Trophoblast cell (in vitro differentiated cells and primary cell): ENCODE data around the gene GABRR3.

Source experiments
- DNase-seq, 2 donors: peaks; one replicate each; pipeline ENCODE4 v3.0.0-alpha.2; 2016
- H2AFZ ChIP-seq: 2 replicates; pipeline ENCODE4 v1.6.1; 2013; ENCODE audit warnings: low read length, moderate library complexity, mild to moderate bottlenecking; ENCODE audit not compliant: insufficient read depth, poor library complexity
- H2AK5ac ChIP-seq: 2 replicates; pipeline ENCODE4 v1.6.1; 2013; ENCODE audit warnings: mild to moderate bottlenecking, low read length
- H2BK120ac ChIP-seq: 2 replicates; pipeline ENCODE4 v1.6.1; 2013; ENCODE audit warnings: low read length, mild to moderate bottlenecking, moderate library complexity; ENCODE audit not compliant: insufficient read depth, poor library complexity
- H2BK12ac ChIP-seq: 2 replicates; pipeline ENCODE4 v1.6.1; 2013; ENCODE audit warnings: mild to moderate bottlenecking, low read length, moderate library complexity
- H2BK5ac ChIP-seq: 2 replicates; pipeline ENCODE4 v1.6.1; 2013; ENCODE audit warnings: low read length, low read depth, moderate library complexity, mild to moderate bottlenecking; ENCODE audit not compliant: poor library complexity
- H3K14ac ChIP-seq: 2 replicates; pipeline ENCODE4 v1.6.1; 2013; ENCODE audit warnings: mild to moderate bottlenecking, low read length
- H3K18ac ChIP-seq: 2 replicates; pipeline ENCODE4 v1.6.1; 2013; ENCODE audit warnings: mild to moderate bottlenecking, low read length
- H3K23ac ChIP-seq: 2 replicates; pipeline ENCODE4 v1.6.1; 2013; ENCODE audit warnings: low read length
- H3K27ac ChIP-seq: 2 replicates; pipeline ENCODE4 v1.5.1; 2013; ENCODE audit warnings: low read depth, mild to moderate bottlenecking, inconsistent platforms, low read length, moderate library complexity
- H3K27me3 ChIP-seq: 2 replicates; pipeline ENCODE4 v1.6.1; 2013; ENCODE audit warnings: inconsistent platforms, mild to moderate bottlenecking, low read length, moderate library complexity; ENCODE audit not compliant: insufficient read depth
- H3K36me3 ChIP-seq, 2 experiments: 1 replicate in 1 of 2; 2 replicates in 1 of 2; pipeline ENCODE4 v1.6.1; 2013; ENCODE audit warnings: low read length in 2 of 2, mild to moderate bottlenecking in 2 of 2, moderate library complexity in 1 of 2; ENCODE audit not compliant: insufficient read depth in 2 of 2, control insufficient read depth in 1 of 2
- H3K4ac ChIP-seq: 2 replicates; pipeline ENCODE4 v1.6.1; 2013; ENCODE audit warnings: low read depth, mild to moderate bottlenecking, low read length, moderate library complexity
- H3K4me1 ChIP-seq, 2 experiments: 1 replicate in 1 of 2; 2 replicates in 1 of 2; pipeline ENCODE4 v1.6.1; 2013; ENCODE audit warnings: low read length in 2 of 2, mild to moderate bottlenecking in 2 of 2, moderate library complexity in 1 of 2; ENCODE audit not compliant: insufficient read depth in 2 of 2, control insufficient read depth in 1 of 2
- H3K4me2 ChIP-seq: 2 replicates; pipeline ENCODE4 v1.6.1; 2013; ENCODE audit warnings: inconsistent platforms, mild to moderate bottlenecking, low read length, moderate library complexity
- H3K4me3 ChIP-seq: 2 replicates; pipeline ENCODE4 v1.5.1; 2013; ENCODE audit warnings: mild to moderate bottlenecking, low read depth, low read length, inconsistent platforms
- H3K79me1 ChIP-seq: one replicate; pipeline ENCODE4 v1.6.1; 2013; ENCODE audit warnings: low read length
- H3K79me2 ChIP-seq: 2 replicates; pipeline ENCODE4 v1.6.1; 2013; ENCODE audit warnings: low read length, mild to moderate bottlenecking; ENCODE audit not compliant: control insufficient read depth, insufficient read depth, poor library complexity
- H3K9ac ChIP-seq: 2 replicates; pipeline ENCODE4 v1.6.1; 2013; ENCODE audit warnings: mild to moderate bottlenecking, low read length
- H3K9me3 ChIP-seq: 2 replicates; pipeline ENCODE4 v1.6.1; 2013; ENCODE audit warnings: low read depth, mild to moderate bottlenecking, control low read depth, inconsistent platforms, low read length; ENCODE audit not compliant: insufficient read depth
- H4K12ac ChIP-seq: 2 replicates; pipeline ENCODE4 v1.6.1; 2013; ENCODE audit warnings: low read depth, mild to moderate bottlenecking, low read length, moderate library complexity
- H4K8ac ChIP-seq: 2 replicates; pipeline ENCODE4 v1.6.1; 2013; ENCODE audit warnings: low read depth, mild to moderate bottlenecking, low read length, moderate library complexity
- H4K91ac ChIP-seq: one replicate; pipeline ENCODE4 v1.6.1; 2013; ENCODE audit warnings: low read depth, mild to moderate bottlenecking, low read length, moderate library complexity
- WGBS: extraction: QIAGEN DNeasy Blood & Tissue Kit; methylation state at CpG from one replicate; pipeline ENCODE4 v1.1.7; 2013; ENCODE audit warnings: missing lambda C conversion rate; ENCODE audit not compliant: insufficient read length, insufficient coverage; ENCODE audit errors: extremely low coverage; 5-methylcytosine and 5-hydroxymethylcytosine counted together

Gene GABRR3

GRCh38 chr3:97949743-97950142 is 85.4 kb downstream of the GABRR3 start:
- Histone ChIP-seq H3K36me3 (peaks cover 3 to 15% of the 10 kb centered on the region in 2 experiments), H3K27me3 (no peaks in the 10 kb centered on the region), H3K79me2 (no peaks in the 10 kb centered on the region), H2AFZ (no peak overlapping the region), H3K79me1 (peaks cover 2% of the 10 kb centered on the region), H3K23ac (no peak overlapping the region), H4K91ac (no peak overlapping the region), H2BK5ac (no peak overlapping the region), H3K4me3 (no peak overlapping the region), H3K18ac (no peak overlapping the region), H3K9me3 (no peaks in the 10 kb centered on the region), H2BK120ac (no peak overlapping the region), H3K14ac (no peak overlapping the region), H3K27ac (no peak overlapping the region), H3K4me1 (peaks cover 2 to 3% of the 10 kb centered on the region in 2 experiments), H4K8ac (no peak overlapping the region), H3K9ac (no peak overlapping the region), H2AK5ac (no peak overlapping the region), H2BK12ac (no peak overlapping the region), H3K4me2 (no peak overlapping the region), H3K4ac (no peak overlapping the region), H4K12ac (no peak overlapping the region)
- WGBS = no CpG with 5 or more reads among the region's 5 CpGs
- no peak for DNase-seq

DNA sequence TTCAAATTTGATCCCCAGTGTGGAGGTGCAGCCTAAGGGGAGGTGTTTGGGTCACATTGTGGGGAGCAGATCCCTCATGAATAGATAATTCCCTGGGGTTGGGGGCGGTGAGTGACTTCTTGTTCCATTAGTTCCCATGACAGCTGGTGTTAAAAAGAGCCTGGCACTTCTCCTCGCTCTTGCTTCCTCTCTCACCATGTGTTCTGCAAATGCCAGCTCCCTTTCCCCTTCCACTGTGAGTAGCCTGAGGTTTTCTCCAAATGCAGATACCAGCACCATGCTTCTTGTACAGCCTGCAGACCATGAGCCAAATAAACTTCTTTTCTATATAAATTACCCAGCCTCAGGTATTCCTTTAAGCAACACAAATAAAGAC is 86.0 kb downstream of the GABRR3 start:
- Histone ChIP-seq H3K27ac (no peak overlapping the region), H4K12ac (no peak overlapping the region), H3K27me3 (no peaks in the 10 kb centered on the region), H2BK5ac (no peak overlapping the region), H3K4ac (no peak overlapping the region), H2BK120ac (no peak overlapping the region), H3K14ac (no peak overlapping the region), H4K8ac (no peak overlapping the region), H4K91ac (no peak overlapping the region), H3K36me3 (peaks cover 3 to 15% of the 10 kb centered on the region in 2 experiments), H2AK5ac (no peak overlapping the region), H2AFZ (no peak overlapping the region), H3K79me2 (no peaks in the 10 kb centered on the region), H3K79me1 (peaks cover 2% of the 10 kb centered on the region), H3K4me2 (no peak overlapping the region), H3K9me3 (no peaks in the 10 kb centered on the region), H3K23ac (no peak overlapping the region), H2BK12ac (no peak overlapping the region), H3K4me3 (no peak overlapping the region), H3K9ac (no peak overlapping the region), H3K4me1 (peaks cover 2 to 3% of the 10 kb centered on the region in 2 experiments), H3K18ac (no peak overlapping the region)
- DNase-seq = no peak
- WGBS = no CpG with 5 or more reads among the region's 2 CpGs

DNA sequence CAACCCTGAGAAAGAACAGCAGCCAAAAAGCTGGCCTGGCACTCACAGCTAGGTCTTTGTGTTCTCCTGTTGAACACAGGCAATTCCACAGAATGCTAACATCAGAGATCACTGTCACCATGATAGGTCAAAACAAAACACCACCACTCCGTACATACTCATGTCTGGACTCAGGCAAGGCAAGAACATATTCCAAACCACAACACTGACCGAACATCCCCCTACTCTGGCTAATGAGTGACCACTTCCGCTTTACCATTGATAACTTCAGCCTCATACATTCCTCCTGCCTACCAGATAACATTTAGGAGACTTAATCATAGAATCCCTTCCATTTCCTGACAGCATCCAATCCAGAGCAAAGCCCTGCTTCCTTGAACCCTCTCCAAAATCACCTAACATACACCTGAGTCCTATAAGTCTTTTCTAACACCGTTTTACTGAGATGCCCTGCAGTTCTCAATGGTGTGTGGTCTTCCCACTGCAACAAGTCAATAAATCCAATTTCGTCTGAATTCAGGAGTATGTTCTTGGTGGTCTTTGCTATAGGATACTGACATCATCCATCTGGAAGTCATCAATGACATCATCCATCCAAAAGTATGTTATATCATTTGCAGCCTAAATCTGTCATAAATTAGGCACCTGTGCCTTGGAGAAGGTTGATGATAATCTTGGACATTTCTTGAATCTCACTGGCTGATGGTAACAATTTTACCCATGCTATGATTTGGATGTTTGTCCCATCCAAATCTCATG is 86.6 kb downstream of the GABRR3 start:
- Histone ChIP-seq H4K8ac (no peak overlapping the region), H3K4me2 (no peak overlapping the region), H2BK120ac (no peak overlapping the region), H3K79me2 (no peaks in the 10 kb centered on the region), H3K18ac (no peak overlapping the region), H3K4me1 (peaks cover 2 to 3% of the 10 kb centered on the region in 2 experiments), H2BK12ac (no peak overlapping the region), H3K36me3 (peaks cover 3 to 15% of the 10 kb centered on the region in 2 experiments), H3K4me3 (no peak overlapping the region), H3K9ac (no peak overlapping the region), H4K12ac (no peak overlapping the region), H3K27me3 (no peaks in the 10 kb centered on the region), H3K9me3 (no peaks in the 10 kb centered on the region), H3K14ac (no peak overlapping the region), H3K4ac (no peak overlapping the region), H3K23ac (no peak overlapping the region), H2AK5ac (no peak overlapping the region), H3K79me1 (peaks cover 2% of the 10 kb centered on the region), H3K27ac (no peak overlapping the region), H2AFZ (no peak overlapping the region), H4K91ac (no peak overlapping the region), H2BK5ac (no peak overlapping the region)
- no peak for DNase-seq
- WGBS = no CpG with 5 or more reads among the region's 5 CpGs

DNA sequence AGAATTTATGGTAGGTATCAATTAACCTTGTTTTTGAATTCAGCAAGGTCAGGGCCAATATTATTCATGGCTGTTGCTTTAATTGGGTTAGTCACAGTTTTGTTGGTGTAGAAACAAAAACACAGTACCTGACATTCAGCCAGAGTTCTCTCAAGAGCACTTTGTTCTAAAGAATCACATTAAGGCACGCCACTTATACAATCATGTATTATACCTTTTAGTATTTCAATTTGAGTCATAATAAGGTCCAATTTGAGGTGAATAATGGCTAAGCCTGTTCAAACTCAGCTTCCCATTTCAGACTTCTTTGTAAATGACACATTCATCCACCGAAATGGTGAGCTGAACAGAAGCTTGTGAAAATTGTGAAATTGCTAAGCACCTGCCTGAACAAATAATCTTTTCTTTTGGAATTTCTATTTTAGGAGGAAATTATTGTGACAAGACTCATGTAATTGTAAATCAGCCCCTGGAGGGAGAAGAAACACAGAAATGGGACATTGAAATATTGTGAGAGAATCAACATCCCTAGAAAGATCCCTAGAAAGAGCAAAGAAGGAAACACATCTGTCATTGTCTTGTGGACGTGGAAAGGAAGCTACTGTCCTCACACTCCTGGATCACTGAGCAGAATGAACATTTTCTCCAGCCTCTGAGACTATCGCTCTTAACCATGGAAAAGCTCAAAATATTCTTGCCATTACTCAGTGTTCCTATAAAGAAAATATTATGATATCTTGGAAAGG is 92.1 kb downstream of the GABRR3 start:
- Histone ChIP-seq H2AFZ (no peak overlapping the region), H2BK120ac (no peak overlapping the region)

More for the DNA sequence above, 92.1 kb downstream of the GABRR3 start:
- Histone ChIP-seq H3K4me1 (no peaks in the 10 kb centered on the region), H2BK12ac (no peak overlapping the region), H3K79me2 (no peaks in the 10 kb centered on the region), H3K23ac (no peak overlapping the region), H2AK5ac (no peak overlapping the region), H3K14ac (no peak overlapping the region), H3K4ac (no peak overlapping the region), H3K27me3 (no peaks in the 10 kb centered on the region), H3K18ac (no peak overlapping the region), H3K4me3 (no peak overlapping the region), H4K8ac (no peak overlapping the region), H3K4me2 (no peak overlapping the region), H3K9me3 (no peaks in the 10 kb centered on the region), H4K91ac (no peak overlapping the region), H3K9ac (no peak overlapping the region), H3K36me3 (no peaks in the 10 kb centered on the region), H3K27ac (no peak overlapping the region), H2BK5ac (no peak overlapping the region), H4K12ac (no peak overlapping the region), H3K79me1 (no peaks in the 10 kb centered on the region)
- DNase-seq = no peak
- no CpG with 5 or more reads among the region's 4 CpGs for WGBS
